LHCN-M2 (cell line): ENCODE data around the gene OXCT1. TPM values are rescaled to one million over a fixed set of nuclear protein-coding genes. Genes with fewer than 3 reads are reported as not detected.
"Not testable (repeated sequence)": the region's sequence is repeated elsewhere in the genome, so short reads cannot be mapped to it uniquely, and the experiment has no call there.

Source experiments
- DNase-seq: peaks from one replicate; pipeline ENCODE4 v3.0.0-alpha.2; 2012; ENCODE audit warnings: low read depth
- total RNA-seq: library from RNA; depleted of rRNA; stranded (reverse); fragments of >200 nt; gene quantifications from 2 replicates; pipeline ENCODE4 v1.2.3, GENCODE V29; 2014

Gene OXCT1
- total RNA-seq, 1 experiment from 2014 or later: 39.9 TPM

GRCh38 chr5:41874512-41875060, 4.4 kb upstream of the OXCT1 start:
- no peak for DNase-seq

GRCh38 chr5:41871852-41872251, 1.6 kb upstream of the OXCT1 start:
- DNase-seq: peak; percentile 64

- no peak for DNase-seq
These were observed 413 bp upstream of the OXCT1 start for GRCh38 chr5:41870627-41871048.

GRCh38 chr5:41869151-41869723, 988 bp downstream of the OXCT1 start:
- DNase-seq: peak; percentile 6

GRCh38 chr5:41863871-41864486, 6.2 kb downstream of the OXCT1 start:
- peak; percentile 23 for DNase-seq

GRCh38 chr5:41858890-41859289, 11.3 kb downstream of the OXCT1 start:
- no peak for DNase-seq

- DNase-seq: no peak
These were observed 12.2 kb downstream of the OXCT1 start for GRCh38 chr5:41857989-41858388.

- DNase-seq: peak; percentile 59
These were observed 13.4 kb downstream of the OXCT1 start for GRCh38 chr5:41856644-41857491.

GRCh38 chr5:41852293-41852692, 17.9 kb downstream of the OXCT1 start:
- no peak for DNase-seq

- DNase-seq: no peak
These were observed 19.1 kb downstream of the OXCT1 start for GRCh38 chr5:41851116-41851515.

GRCh38 chr5:41848983-41849382, 21.2 kb downstream of the OXCT1 start:
- no peak for DNase-seq

- DNase-seq: not testable (repeated sequence)
These were observed 24.5 kb downstream of the OXCT1 start for GRCh38 chr5:41845751-41846150.

GRCh38 chr5:41844502-41844901, 25.7 kb downstream of the OXCT1 start:
- DNase-seq: no peak

GRCh38 chr5:41843456-41844370, 26.5 kb downstream of the OXCT1 start:
- DNase-seq: peak; percentile 57

GRCh38 chr5:41842777-41843176, 27.4 kb downstream of the OXCT1 start:
- no peak for DNase-seq

GRCh38 chr5:41841325-41841724, 28.9 kb downstream of the OXCT1 start:
- DNase-seq: no peak

GRCh38 chr5:41840251-41840650, 30.0 kb downstream of the OXCT1 start:
- no peak for DNase-seq

GRCh38 chr5:41837793-41838192, 32.4 kb downstream of the OXCT1 start:
- DNase-seq: no peak

- DNase-seq: peak; percentile 91
These were observed 34.6 kb downstream of the OXCT1 start for GRCh38 chr5:41835645-41836044.

GRCh38 chr5:41834506-41834905, 35.7 kb downstream of the OXCT1 start:
- peak; percentile 34 for DNase-seq

- no peak for DNase-seq
These were observed 37.8 kb downstream of the OXCT1 start for GRCh38 chr5:41832430-41832829.
